TTC549 (cell line): Measurements from ENCODE around the gene DENND1A.
"Not testable (repeated sequence)": the region's sequence is repeated elsewhere in the genome, so short reads cannot be mapped to it uniquely, and the experiment has no call there.

Experiments
- FAIRE-seq: peaks from 2 replicates; lab custom pipeline; 2012; peaks lifted over from hg19 to GRCh38; lab: Jason Lieb, UNC

DENND1A gene

GRCh38 chr9:123453831-123454321, 476.1 kb downstream of the DENND1A start:
- FAIRE-seq, result no peak

GRCh38 chr9:123453076-123453667, 476.8 kb downstream of the DENND1A start:
- no peak for FAIRE-seq

- no peak for FAIRE-seq
Observed at GRCh38 chr9:123450996-123451395, 478.9 kb downstream of the DENND1A start.

- FAIRE-seq, result no peak
Observed at GRCh38 chr9:123450098-123450770, 479.7 kb downstream of the DENND1A start.

DNA sequence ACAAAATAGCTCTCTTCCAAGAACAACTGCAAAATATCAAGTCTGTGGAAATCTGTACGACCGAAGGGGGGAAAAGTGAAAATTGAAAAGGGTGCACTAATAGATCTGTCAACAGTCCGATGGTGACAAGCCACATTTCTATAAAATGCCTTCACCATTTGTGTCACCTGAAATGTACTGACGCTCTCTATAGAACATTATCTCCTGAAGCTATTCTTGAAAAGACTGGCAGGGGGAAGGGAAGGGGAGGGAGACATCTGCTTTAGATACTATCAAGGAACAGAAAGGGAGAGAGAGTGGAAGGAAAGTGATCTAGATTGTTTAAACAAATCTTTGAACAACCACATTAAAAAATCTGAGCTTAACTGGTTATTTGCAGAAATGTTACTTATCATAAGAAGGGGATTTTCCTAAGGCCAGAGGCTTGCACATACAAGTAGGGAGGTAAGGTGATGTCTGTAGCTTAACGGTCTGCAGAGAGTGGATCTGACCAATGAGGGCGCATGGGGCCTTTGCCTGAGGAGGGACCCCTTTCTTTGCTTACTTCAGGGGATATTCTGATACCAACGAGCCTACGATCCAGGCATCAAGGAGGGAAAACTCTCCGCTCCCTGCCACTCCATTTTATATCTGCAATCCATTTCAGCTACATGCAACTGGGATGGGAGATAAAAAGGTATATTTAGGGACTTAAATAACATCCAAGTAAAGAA, 481.8 kb downstream of the DENND1A start:
- FAIRE-seq, result no peak

- no peak for FAIRE-seq
Observed at GRCh38 chr9:123445981-123446610, 483.8 kb downstream of the DENND1A start.

DNA sequence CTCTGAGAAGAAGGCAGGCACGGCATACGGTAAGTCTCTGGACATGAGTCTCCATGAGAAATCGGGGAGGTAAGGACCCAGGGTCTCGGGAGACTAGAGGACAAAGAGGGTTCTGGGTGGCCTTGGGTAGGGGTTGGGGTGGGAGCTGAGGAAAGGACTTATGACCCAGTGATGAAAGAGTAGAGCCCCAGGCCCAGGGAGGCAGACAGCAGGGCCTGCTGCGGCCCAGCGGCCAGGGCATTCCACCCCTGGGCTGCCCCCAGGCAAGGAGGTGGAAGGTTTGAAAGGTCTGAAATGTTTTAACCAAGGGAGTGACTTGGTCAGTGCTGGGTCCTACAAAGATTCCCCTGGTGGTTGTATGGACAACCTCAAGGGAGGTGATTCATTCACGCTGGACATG, 484.8 kb downstream of the DENND1A start:
- no peak for FAIRE-seq

- FAIRE-seq, result no peak
Observed at GRCh38 chr9:123441769-123442168, 488.2 kb downstream of the DENND1A start.

DNA sequence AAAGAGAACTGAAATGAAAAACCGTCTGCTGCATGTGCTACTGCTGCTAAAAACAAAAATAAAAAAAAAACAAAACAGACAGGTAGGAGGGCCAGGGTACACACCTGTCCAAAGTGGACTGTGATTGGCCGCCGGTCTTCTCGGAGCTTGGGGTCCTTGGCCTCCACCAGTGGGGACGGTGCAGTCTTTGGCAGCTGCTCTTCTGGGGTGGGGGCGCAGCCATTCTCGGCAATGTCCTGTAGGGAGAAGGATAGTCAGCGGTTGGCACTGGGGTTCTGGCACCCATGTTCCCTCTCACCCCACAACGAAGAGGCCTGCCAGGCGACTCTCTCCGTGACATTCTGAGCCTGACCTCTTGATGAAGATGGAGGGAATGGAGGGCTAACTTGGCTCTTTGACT, 489.7 kb downstream of the DENND1A start:
- no peak for FAIRE-seq

- FAIRE-seq, result no peak
Observed at GRCh38 chr9:123438821-123439220, 491.1 kb downstream of the DENND1A start.

DNA sequence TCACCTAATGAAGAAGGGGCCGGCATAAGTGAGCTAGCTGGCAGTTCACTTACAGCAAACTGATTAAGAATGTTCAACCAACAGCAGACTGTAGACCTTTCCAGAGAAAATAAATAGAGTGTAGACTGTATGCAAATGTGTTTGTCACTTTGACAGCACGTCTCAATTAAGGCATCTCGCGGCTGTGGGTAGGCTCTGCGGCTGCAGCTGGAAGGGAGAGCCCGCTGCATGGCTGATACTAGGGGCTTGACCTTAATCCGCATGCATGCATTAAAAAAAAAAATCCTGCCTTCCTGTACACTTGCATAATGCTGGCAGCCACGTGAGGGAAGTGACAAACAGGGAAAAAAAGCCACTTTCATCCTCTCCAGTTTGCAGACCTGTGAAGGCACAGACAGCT, 491.6 kb downstream of the DENND1A start:
- FAIRE-seq, result no peak

DNA sequence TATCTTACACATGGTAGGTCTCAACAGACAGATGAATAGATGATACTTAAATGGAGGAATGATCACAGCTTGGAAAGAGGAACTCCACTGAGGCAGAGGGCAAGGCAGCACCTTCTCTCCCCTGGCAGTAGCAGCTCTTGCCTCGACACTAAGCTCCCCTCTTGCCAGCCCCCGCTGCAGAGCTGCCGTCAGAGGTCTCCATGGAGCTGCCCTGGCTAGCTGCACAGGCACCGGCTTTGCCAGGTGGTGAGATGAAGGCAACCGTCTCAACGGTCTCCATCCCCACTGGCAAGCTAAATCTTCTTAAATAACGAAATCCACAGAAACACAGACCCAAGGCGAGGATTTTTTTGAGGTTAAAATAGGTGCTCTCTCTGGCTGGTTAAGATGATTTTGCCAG, 492.7 kb downstream of the DENND1A start:
- no peak for FAIRE-seq

GRCh38 chr9:123435471-123435870, 494.5 kb downstream of the DENND1A start:
- FAIRE-seq, result no peak

DNA sequence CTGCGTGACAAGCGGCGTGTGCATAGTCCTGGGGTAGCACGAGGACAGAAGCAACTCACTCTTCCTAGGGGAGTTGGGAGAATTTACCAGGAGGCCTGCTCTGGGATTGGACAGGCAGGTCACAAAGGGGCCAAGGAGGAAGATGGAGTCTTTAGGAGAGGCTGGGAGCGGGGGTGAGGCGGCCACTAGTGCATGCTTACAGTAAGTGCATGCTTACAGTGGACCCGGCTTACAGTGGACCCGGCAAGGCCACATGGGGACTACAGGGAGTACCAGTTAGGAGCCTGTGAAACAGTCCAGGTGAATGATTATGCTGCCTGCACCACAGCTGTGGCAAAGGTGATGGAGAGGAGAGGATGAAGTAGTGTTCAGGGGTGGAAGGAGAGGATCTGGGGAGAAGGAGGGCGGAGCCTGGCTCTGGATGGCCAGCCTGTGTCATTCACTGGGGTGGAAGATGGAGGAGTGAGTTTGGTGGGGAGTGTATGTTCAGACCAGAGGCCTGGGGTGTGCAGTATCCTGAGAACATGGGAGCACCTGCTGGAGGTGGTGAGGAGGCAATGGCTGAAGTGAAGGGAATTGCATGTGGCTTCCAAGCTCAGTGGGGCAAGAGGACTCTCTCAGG, 495.2 kb downstream of the DENND1A start:
- no peak for FAIRE-seq

- no peak for FAIRE-seq
Observed at GRCh38 chr9:123432331-123433236, 497.3 kb downstream of the DENND1A start.

GRCh38 chr9:123431581-123431980, 498.3 kb downstream of the DENND1A start:
- FAIRE-seq, result no peak

GRCh38 chr9:123428450-123428849, 501.5 kb downstream of the DENND1A start:
- FAIRE-seq, result not testable (repeated sequence)

DNA sequence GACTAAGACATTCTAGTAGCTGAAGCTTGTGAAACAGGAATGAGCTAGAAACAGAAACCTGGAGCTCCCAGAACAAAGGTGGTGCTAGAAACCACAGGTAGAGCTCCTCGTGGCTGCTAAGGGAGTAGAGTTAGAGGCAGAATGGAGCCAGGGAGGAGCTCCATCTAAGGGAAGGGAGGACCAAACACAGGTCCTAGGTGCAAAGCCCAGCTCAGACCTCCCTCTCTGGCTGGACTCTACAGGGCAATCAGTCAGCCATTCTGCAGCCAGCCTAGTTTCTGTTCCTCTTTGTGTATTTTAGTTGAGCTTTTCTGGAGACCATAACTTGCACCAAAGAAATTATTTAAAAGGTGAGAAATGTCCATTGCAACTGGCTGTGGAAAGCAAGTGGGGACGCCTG, 503.5 kb downstream of the DENND1A start:
- no peak for FAIRE-seq

DNA sequence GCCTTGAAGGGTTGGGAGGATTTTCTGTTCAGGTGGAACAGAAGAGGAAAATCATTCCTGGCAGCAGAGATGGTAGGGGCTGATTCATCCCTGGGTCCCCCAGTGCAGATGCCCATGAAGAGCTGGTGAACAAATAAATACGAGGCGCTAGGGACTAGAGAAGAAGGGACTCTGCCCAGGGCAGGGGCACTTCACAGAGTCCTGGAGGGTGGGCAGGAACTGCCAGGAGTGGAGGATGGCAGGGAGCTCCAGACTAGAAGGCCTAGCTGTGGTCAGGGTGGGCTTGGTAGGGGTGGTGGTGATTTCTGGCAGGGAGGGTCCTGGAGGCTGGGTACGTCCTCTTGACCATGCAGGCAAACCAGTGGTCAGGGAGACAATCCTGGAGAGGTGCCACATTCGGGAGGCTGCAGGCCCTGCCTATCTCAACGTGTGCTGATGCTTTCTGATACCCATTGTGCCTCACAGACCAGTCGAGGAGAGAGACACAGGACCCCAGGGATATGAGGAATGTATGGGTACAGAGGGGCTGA, 504.0 kb downstream of the DENND1A start:
- FAIRE-seq, result no peak

DNA sequence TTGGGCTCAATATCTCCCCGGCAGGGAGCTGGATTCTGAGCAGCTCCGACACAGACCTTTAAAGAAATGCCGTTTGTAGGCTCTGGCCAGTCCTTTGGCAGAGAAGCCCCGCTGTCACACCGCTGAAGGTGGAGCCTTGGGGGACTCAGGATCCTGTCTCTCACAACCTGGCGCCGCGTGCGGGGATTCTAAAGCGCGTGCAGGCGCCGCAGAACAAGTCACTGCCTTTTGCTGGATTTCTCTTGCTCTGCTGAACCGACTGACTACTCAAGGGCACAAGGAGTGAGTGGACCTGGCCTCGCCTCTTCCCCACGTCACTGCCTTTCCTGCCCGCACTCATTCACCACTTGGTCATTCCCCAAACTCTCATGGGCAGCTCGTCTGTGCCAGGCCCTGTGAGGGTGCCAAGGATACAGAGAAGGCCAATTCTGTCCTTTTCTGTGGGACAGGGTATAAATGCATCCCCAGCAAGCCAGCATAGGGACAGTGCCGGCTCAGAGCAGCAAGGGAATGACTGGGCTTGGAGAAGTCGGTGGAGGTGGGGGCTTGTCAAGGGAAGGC, 504.6 kb downstream of the DENND1A start:
- no peak for FAIRE-seq
